ENCODE results near the gene WRAP73. TPM values are rescaled to one million over a fixed set of nuclear protein-coding genes. Genes with fewer than 3 reads are reported as not detected.

Gene WRAP73
- total RNA-seq, 1 donor from 2014 or later = 15.5 TPM

GRCh38 chr1:3660704-3661103, 10.8 kb upstream of the WRAP73 start:
- Mint-ChIP-seq H3K9me3 (ENCODE audit: low read depth) (no peaks in the 10 kb centered on the region), H3K4me3 (ENCODE audit: unreplicated experiment) (no peak overlapping the region), H3K36me3 (ENCODE audit: low read depth) (peaks cover 2% of the 10 kb centered on the region), H3K4me1 (ENCODE audit: low read depth) (no peaks in the 10 kb centered on the region), H3K27me3 (ENCODE audit: low read depth) (peaks cover 23% of the 10 kb centered on the region), H3K27ac (ENCODE audit: unreplicated experiment) (no peak overlapping the region)
- no peak for TF ChIP-seq CTCF (IDR thresholded peaks at IDR 0.05)
- DNase-seq (ENCODE audit: low spot score) = no peak

GRCh38 chr1:3659093-3659492, 9.2 kb upstream of the WRAP73 start:
- Mint-ChIP-seq H3K4me3 (ENCODE audit: unreplicated experiment) (no peak overlapping the region), H3K9me3 (ENCODE audit: low read depth) (no peaks in the 10 kb centered on the region), H3K27ac (ENCODE audit: unreplicated experiment) (no peak overlapping the region), H3K4me1 (ENCODE audit: low read depth) (no peaks in the 10 kb centered on the region), H3K36me3 (ENCODE audit: low read depth) (peaks cover 2% of the 10 kb centered on the region), H3K27me3 (ENCODE audit: low read depth) (peaks cover 39% of the 10 kb centered on the region)
- TF ChIP-seq CTCF (IDR thresholded peaks at IDR 0.05) = no peak
- peak; percentile 59 for DNase-seq (ENCODE audit: low spot score)

GRCh38 chr1:3658231-3658615, 8.3 kb upstream of the WRAP73 start:
- H3K9me3 Mint-ChIP-seq (ENCODE audit: low read depth) = no peaks in the 10 kb centered on the region
- peaks cover 47% of the 10 kb centered on the region for H3K27me3 Mint-ChIP-seq (ENCODE audit: low read depth)
- DNase-seq (ENCODE audit: low spot score) = peak; percentile 48
- peaks cover 2% of the 10 kb centered on the region for H3K36me3 Mint-ChIP-seq (ENCODE audit: low read depth)
- H3K4me3 Mint-ChIP-seq (ENCODE audit: unreplicated experiment) = no peak overlapping the region
- no peaks in the 10 kb centered on the region for H3K4me1 Mint-ChIP-seq (ENCODE audit: low read depth)
- no peak for TF ChIP-seq CTCF (IDR thresholded peaks at IDR 0.05)
- no peak overlapping the region for H3K27ac Mint-ChIP-seq (ENCODE audit: unreplicated experiment)

- peak; percentile 90 for DNase-seq (ENCODE audit: low spot score)
- no peaks in the 10 kb centered on the region for H3K4me1 Mint-ChIP-seq (ENCODE audit: low read depth)
- H3K27ac Mint-ChIP-seq (ENCODE audit: unreplicated experiment) = no peak overlapping the region
These were observed 7.8 kb upstream of the WRAP73 start for GRCh38 chr1:3657578-3658230.

GRCh38 chr1:3657096-3657475, 7.2 kb upstream of the WRAP73 start:
- no peaks in the 10 kb centered on the region for H3K4me1 Mint-ChIP-seq (ENCODE audit: low read depth)
- peaks cover 2% of the 10 kb centered on the region for H3K36me3 Mint-ChIP-seq (ENCODE audit: low read depth)
- no peaks in the 10 kb centered on the region for H3K9me3 Mint-ChIP-seq (ENCODE audit: low read depth)
- H3K4me3 Mint-ChIP-seq (ENCODE audit: unreplicated experiment) = no peak overlapping the region
- no peak overlapping the region for H3K27ac Mint-ChIP-seq (ENCODE audit: unreplicated experiment)
- no peak for TF ChIP-seq CTCF (IDR thresholded peaks at IDR 0.05)
- H3K27me3 Mint-ChIP-seq (ENCODE audit: low read depth) = peaks cover 49% of the 10 kb centered on the region
- DNase-seq (ENCODE audit: low spot score) = peak; percentile 68

More at GRCh38 chr1:3657578-3658230, 7.8 kb upstream of the WRAP73 start:
- Mint-ChIP-seq H3K4me3 (ENCODE audit: unreplicated experiment) (no peak overlapping the region), H3K9me3 (ENCODE audit: low read depth) (no peaks in the 10 kb centered on the region), H3K36me3 (ENCODE audit: low read depth) (peaks cover 2% of the 10 kb centered on the region), H3K27me3 (ENCODE audit: low read depth) (peaks cover 49% of the 10 kb centered on the region)
- no peak for TF ChIP-seq CTCF (IDR thresholded peaks at IDR 0.05)
